ENCODE results near the gene TUT4.

TUT4 gene

GRCh38 chr1:52569449-52570210, 16.7 kb upstream of the TUT4 start:
- no peak for DNase-seq

- DNase-seq: no peak
Observed at GRCh38 chr1:52567943-52568342, 15.1 kb upstream of the TUT4 start.

GRCh38 chr1:52562766-52563165, 9.9 kb upstream of the TUT4 start:
- DNase-seq: no peak

GRCh38 chr1:52559875-52560274, 7.0 kb upstream of the TUT4 start:
- DNase-seq: no peak

- no peak for DNase-seq
Observed at GRCh38 chr1:52558941-52559340, 6.0 kb upstream of the TUT4 start.

GRCh38 chr1:52556641-52557360, 3.9 kb upstream of the TUT4 start:
- no peak for DNase-seq

- DNase-seq: no peak
Observed at GRCh38 chr1:52554756-52555155, 1.9 kb upstream of the TUT4 start.

- DNase-seq: no peak
Observed at GRCh38 chr1:52554267-52554640, 1.4 kb upstream of the TUT4 start.

GRCh38 chr1:52553362-52554266, 722 bp upstream of the TUT4 start:
- DNase-seq: peak; percentile 70

GRCh38 chr1:52552236-52552504, 722 bp downstream of the TUT4 start:
- no peak for DNase-seq

- DNase-seq: no peak
Observed at GRCh38 chr1:52551507-52552235, 1.2 kb downstream of the TUT4 start.

- DNase-seq: no peak
Observed at GRCh38 chr1:52550447-52550846, 2.4 kb downstream of the TUT4 start.

- DNase-seq: no peak
Observed at GRCh38 chr1:52549267-52549666, 3.6 kb downstream of the TUT4 start.

GRCh38 chr1:52546852-52547251, 6.0 kb downstream of the TUT4 start:
- no peak for DNase-seq

- DNase-seq: no peak
Observed at GRCh38 chr1:52544665-52545525, 8.0 kb downstream of the TUT4 start.

- no peak for DNase-seq
Observed at GRCh38 chr1:52542085-52542688, 10.7 kb downstream of the TUT4 start.

- no peak for DNase-seq
Observed at GRCh38 chr1:52534928-52535764, 17.7 kb downstream of the TUT4 start.

GRCh38 chr1:52533713-52534112, 19.2 kb downstream of the TUT4 start:
- DNase-seq: no peak

GRCh38 chr1:52532731-52533327, 20.1 kb downstream of the TUT4 start:
- DNase-seq: no peak

- no peak for DNase-seq
Observed at GRCh38 chr1:52532247-52532646, 20.6 kb downstream of the TUT4 start.

Measured in GOT3 (cell line).